Right atrium auricular region (tissue), 2 donors: Measurements from ENCODE around the gene NDUFB7. TPM values are rescaled to one million over a fixed set of nuclear protein-coding genes. Genes with fewer than 3 reads are reported as not detected.

Experiments
- DNase-seq: peaks from one replicate; pipeline ENCODE4 v3.0.0-alpha.2; 2019; ENCODE audit warnings: low spot score
- H3K27ac ChIP-seq, 2 donors: fragments of 200-600 bp; sonication (generic); 1 replicate in 1 of 2; 2 replicates in 1 of 2; pipeline ENCODE4 v1.5.1; 2016 to 2019
- H3K27me3 ChIP-seq, 2 donors: fragments of 200-600 bp; sonication (generic); one replicate each; pipeline versions ENCODE4 v1.5.1 to v1.6.0; 2017 to 2019
- H3K36me3 ChIP-seq: fragments of 200-600 bp; sonication (generic); one replicate; pipeline ENCODE4 v1.5.1; 2016
- H3K4me1 ChIP-seq, 2 donors: fragments of 200-600 bp; sonication (generic); one replicate each; pipeline versions ENCODE4 v1.5.1 to v1.6.0; 2017 to 2019
- H3K4me3 ChIP-seq, 2 donors: fragments of 200-600 bp; sonication (generic); 1 replicate in 1 of 2; 2 replicates in 1 of 2; pipeline ENCODE4 v1.5.1; 2017 to 2019; ENCODE audit warnings: mild to moderate bottlenecking in 1 of 2, moderate library complexity in 1 of 2
- H3K9me3 ChIP-seq, 2 donors: fragments of 200-600 bp; sonication (generic); one replicate each; pipeline ENCODE4 v1.5.1; 2019
- CTCF ChIP-seq, 2 donors: fragments of 200-600 bp; sonication (generic); IDR thresholded peaks; one replicate each; pipeline ENCODE4 v1.5.1; 2019; ENCODE audit warnings: antibody characterized with exemption in 2 of 2
- total RNA-seq, 2 donors: library from RNA; depleted of rRNA; stranded (reverse); fragments of >200 nt; gene quantifications; one replicate each; pipeline ENCODE4 v1.1.0, GENCODE V29; 2016

NDUFB7 gene
- total RNA-seq, 2 donors from 2014 or later, result 593 to 729 TPM

GRCh38 chr19:14536926-14537692 is 34.8 kb downstream of the NDUFB7 start:
- Histone ChIP-seq H3K4me1 (peaks cover 0 to 18% of the 10 kb centered on the region in 2 donors), H3K36me3 (no peaks in the 10 kb centered on the region), H3K27me3 (no peaks in the 10 kb centered on the region), H3K9me3 (no peaks in the 10 kb centered on the region), H3K27ac (peak overlapping the region in 1 of 2 donors; percentile 48), H3K4me3 (peak overlapping the region in 1 of 2 donors; percentile 42)
- DNase-seq, result peak; percentile 76
- no peak for TF ChIP-seq CTCF (IDR thresholded peaks at IDR 0.05)

- DNase-seq, result no peak
- TF ChIP-seq CTCF (IDR thresholded peaks at IDR 0.05), result no peak
- Histone ChIP-seq H3K9me3 (no peaks in the 10 kb centered on the region), H3K4me3 (no peak overlapping the region), H3K36me3 (no peaks in the 10 kb centered on the region), H3K27me3 (no peaks in the 10 kb centered on the region), H3K4me1 (peaks cover 0 to 35% of the 10 kb centered on the region in 2 donors), H3K27ac (peak overlapping the region in 1 of 2 donors; percentile 49)
Measured at GRCh38 chr19:14533450-14533849, 38.4 kb downstream of the NDUFB7 start.

- no peak for DNase-seq
- H3K27ac ChIP-seq, result peak overlapping the region; percentile 91 to 95
- peak overlapping the region; percentile 48 to 72 for H3K4me3 ChIP-seq
- no peaks in the 10 kb centered on the region for H3K36me3 ChIP-seq
- no peaks in the 10 kb centered on the region for H3K9me3 ChIP-seq
- H3K4me1 ChIP-seq, result peaks cover 0 to 25% of the 10 kb centered on the region in 2 donors
- no peaks in the 10 kb centered on the region for H3K27me3 ChIP-seq
- no peak for TF ChIP-seq CTCF (IDR thresholded peaks at IDR 0.05)
Measured at GRCh38 chr19:14530506-14530905, 41.4 kb downstream of the NDUFB7 start.

- Histone ChIP-seq H3K36me3 (no peaks in the 10 kb centered on the region), H3K27me3 (no peaks in the 10 kb centered on the region), H3K4me3 (peak overlapping the region; percentile 48 to 72), H3K9me3 (no peaks in the 10 kb centered on the region), H3K4me1 (peaks cover 0 to 25% of the 10 kb centered on the region in 2 donors), H3K27ac (peak overlapping the region; percentile 91 to 95)
- DNase-seq, result peak; percentile 65
- TF ChIP-seq CTCF (IDR thresholded peaks at IDR 0.05), result no peak
Measured at GRCh38 chr19:14530005-14530348, 41.9 kb downstream of the NDUFB7 start.

GRCh38 chr19:14529254-14530004 is 42.4 kb downstream of the NDUFB7 start, which contains the start of gene TECR:
TECR (plus strand) TSS chr19:14529594; CDS start chr19:14529697, 103 bp downstream.
- peaks cover 0 to 25% of the 10 kb centered on the region in 2 donors for H3K4me1 ChIP-seq

More at GRCh38 chr19:14529254-14530004, 42.4 kb downstream of the NDUFB7 start, which contains the start of gene TECR:
- Histone ChIP-seq H3K9me3 (no peaks in the 10 kb centered on the region), H3K4me3 (peak within 1 kb of the TSS; percentile 48 to 72), H3K27me3 (no peaks in the 10 kb centered on the region), H3K36me3 (no peaks in the 10 kb centered on the region), H3K27ac (peak within 1 kb of the TSS; percentile 91 to 95)
- no peak for TF ChIP-seq CTCF (IDR thresholded peaks at IDR 0.05)
- DNase-seq, result peak; percentile 100
